ENCODE data around the gene RASSF7.
A peak's percentile ranks its signal among the peaks of the same experiment; 100 is the strongest.

The RASSF7 gene

GRCh38 chr11:532986-533585 lies 27.7 kb upstream of the RASSF7 start:
- DNase-seq (ENCODE audit: extremely low read depth in 1 of 2, low read depth in 1 of 2): no peak

DNA sequence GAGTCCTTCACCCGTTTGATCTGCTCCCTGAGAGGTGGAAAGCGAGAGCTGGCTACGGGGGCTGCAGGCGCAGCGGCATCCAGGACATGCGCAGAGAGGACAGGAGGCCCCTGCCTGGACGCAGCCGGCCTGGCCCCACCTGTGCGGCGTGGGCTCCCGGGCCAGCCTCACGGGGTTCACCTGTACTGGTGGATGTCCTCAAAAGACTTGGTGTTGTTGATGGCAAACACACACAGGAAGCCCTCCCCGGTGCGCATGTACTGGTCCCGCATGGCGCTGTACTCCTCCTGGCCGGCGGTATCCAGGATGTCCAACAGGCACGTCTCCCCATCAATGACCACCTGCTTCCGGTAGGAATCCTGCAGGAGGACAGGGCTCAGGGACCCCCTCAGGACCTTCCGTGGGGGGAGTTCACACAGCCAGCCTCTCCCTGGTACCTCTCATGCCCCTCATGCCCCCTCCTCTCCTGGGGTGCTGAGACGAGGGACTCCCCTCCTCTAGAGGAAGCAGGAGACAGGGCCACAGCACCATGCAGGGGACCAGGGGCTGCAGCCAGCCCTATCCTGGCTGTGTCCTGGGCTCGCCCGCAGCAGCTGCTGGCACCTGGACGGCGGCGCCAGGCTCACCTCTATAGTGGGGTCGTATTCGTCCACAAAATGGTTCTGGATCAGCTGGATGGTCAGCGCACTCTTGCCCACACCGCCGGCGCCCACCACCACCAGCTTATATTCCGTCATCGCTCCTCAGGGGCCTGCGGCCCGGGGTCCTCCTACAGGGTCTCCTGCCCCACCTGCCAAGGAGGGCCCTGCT lies 27.0 kb upstream of the RASSF7 start:
- DNase-seq (ENCODE audit: extremely low read depth in 1 of 2, low read depth in 1 of 2): no peak

DNA sequence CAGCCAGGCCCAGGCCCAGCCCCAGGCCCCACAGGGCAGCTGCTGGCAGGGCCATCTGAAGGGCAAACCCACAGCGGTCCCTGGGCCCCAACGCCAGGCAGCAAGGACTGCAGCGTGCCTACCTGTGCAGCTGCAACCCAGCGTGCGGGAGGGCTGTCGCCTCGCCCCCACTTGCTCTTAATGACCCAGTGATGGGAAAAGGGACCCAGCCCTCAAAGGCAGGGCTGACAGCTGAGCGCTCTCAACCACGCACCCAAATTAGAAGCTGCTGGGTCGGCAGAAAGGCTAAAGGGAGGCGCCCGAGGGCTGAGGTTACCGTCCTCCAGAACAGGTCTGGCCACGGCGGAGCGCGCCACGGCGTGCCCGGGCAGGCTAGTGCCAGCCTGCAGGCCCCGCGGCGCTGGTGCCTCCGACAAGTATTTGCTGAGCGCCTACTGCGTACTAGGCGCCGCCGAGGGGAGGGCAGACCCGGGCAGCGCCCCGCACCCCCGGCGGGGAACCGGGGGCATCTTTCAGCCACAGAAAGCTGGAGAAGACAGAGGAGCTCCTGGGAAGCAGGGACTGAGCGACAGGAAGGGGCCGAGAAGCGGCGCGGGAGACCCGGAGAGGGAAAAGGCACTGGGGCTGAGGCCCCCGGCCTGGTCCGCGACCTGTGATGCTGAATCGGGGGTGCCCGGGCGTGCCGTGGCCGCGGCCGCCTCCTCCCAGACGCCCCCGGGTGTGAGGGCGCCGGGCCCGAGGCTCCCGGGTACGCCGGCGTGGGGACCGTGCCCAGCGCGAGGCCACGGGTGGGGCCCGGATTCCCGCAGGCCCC lies 26.2 kb upstream of the RASSF7 start:
- no peak for DNase-seq (ENCODE audit: extremely low read depth in 1 of 2, low read depth in 1 of 2)

DNA sequence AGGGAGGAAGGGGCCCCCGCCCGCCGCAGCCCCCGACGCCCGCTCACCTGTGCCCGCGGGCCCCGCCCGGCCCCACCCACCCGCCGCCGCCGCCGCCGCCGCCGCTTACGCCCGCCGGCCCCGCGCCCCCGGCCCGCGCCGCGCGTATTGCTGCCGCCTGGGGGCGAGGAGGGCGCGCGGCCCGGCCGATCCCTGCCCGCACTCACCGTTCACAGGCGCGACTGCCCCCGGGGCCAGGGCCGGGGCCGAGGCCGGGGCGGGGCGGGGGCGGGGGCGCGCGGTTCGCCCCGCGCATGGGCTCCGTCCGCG lies 25.6 kb upstream of the RASSF7 start:
- no peak for DNase-seq (ENCODE audit: extremely low read depth in 1 of 2, low read depth in 1 of 2)

- peak; percentile 91 to 94 for DNase-seq (ENCODE audit: extremely low read depth in 1 of 2, low read depth in 1 of 2)
Measured at GRCh38 chr11:535519-536454, 25.0 kb upstream of the RASSF7 start, which contains the start of gene HRAS. Gene HRAS (minus strand): TSS chr11:535576.

GRCh38 chr11:536841-537621 lies 23.7 kb upstream of the RASSF7 start, which contains the start of gene LRRC56:
Gene LRRC56 (plus strand): TSS chr11:537527. CDS start chr11:540685, 3,158 bp downstream.
- DNase-seq (ENCODE audit: extremely low read depth in 1 of 2, low read depth in 1 of 2): peak; percentile 82 to 90

DNA sequence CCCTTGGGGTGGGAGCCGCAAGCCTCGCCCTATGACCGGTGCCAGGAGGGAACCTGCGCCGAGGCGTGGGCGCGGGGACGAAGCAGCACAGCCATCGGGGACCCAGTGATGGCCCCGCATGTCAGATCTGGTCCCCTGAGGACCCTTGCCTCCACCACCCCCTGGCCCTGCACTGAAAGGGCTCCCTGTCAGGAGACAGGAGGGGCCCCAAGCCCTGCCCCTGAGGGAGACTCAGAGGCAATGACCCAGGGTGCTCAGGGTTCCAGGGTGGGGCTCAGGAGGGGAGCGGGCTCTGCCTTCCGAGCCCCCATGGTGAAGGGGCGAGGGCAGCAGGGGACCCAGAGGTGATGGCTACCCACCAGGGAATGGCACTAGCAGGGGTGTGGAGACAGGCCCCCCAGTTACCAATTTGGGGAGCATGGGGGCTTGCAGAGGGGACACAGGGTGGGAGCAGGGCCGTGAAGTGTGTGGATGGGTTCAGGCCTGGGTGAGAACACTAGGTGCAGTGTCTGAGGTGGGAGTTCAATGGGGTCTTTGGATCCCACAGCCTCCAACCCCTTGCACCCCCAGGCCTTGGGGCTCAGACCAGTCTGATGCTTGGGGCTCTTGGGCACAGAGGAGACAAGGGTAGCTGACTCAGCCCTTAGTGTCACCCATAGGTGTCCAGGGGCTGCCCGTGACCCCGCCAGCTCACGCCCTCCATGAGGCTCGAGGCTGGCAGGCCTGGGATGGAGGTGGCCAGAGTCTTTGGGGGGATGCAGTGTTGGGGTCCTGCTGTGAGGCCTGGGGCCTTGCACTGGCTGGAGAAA lies 22.9 kb upstream of the RASSF7 start:
- no peak for DNase-seq (ENCODE audit: extremely low read depth in 1 of 2, low read depth in 1 of 2)

DNA sequence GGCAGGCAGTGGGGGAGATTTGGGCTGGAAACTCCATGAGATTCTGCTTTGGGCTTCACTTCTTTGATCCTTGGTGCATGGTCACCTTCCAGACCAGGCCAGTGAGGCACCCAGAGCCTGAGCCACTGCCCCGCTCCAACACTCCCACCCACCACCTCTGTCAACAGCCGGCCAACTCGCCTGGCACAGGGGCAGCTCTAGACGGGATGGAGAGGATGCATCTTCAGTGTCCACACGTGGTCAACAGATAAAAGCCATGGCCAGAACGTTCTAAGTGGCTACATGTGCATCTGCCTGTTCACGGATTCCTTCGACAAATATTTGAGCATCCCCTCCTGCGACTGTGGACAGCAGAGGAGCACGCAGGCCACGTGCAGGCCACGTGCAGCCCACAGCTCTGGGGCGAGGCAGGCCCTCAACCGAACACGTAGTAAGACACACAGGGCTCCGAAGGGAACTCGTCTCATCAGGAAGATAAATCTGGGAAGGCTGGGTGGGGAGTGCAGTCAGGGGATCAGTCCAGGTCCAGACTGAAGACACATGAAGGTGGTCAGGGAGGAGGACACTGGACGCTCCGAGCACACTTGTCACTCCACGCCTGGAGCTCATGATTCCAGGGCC lies 22.2 kb upstream of the RASSF7 start:
- no peak for DNase-seq (ENCODE audit: extremely low read depth in 1 of 2, low read depth in 1 of 2)

DNA sequence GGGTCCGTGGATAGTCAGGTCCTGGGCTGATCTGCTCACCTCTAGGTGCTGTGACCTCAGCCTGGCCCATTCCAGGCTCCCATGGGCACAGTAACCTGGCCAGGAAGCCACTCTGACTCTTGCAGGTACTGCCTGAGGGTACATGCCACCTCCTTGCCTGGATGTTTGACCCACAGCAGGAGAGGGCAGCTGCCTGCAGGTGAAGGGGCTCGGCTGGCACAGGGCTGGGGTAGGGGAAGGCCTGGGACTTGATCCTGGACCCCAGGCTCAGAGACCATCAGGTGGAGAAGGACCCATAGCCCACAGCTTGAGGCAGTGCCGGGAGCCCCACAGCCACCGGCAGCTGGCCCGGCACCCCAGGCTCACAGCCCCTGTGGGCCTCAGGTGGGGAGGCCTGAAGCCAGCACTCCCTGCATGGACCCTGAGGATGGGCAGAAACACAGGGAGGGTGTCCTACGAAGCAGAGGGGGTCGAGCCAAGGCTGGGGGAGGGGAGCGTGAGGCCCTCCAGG lies 20.7 kb upstream of the RASSF7 start:
- no peak for DNase-seq (ENCODE audit: extremely low read depth in 1 of 2, low read depth in 1 of 2)

GRCh38 chr11:540583-541432 lies 20.0 kb upstream of the RASSF7 start:
- no peak for DNase-seq (ENCODE audit: extremely low read depth in 1 of 2, low read depth in 1 of 2)

GRCh38 chr11:541433-541885 lies 19.3 kb upstream of the RASSF7 start:
- DNase-seq (ENCODE audit: extremely low read depth in 1 of 2, low read depth in 1 of 2): no peak

- no peak for DNase-seq (ENCODE audit: extremely low read depth in 1 of 2, low read depth in 1 of 2)
Measured at GRCh38 chr11:544817-545166, 16.0 kb upstream of the RASSF7 start.

DNA sequence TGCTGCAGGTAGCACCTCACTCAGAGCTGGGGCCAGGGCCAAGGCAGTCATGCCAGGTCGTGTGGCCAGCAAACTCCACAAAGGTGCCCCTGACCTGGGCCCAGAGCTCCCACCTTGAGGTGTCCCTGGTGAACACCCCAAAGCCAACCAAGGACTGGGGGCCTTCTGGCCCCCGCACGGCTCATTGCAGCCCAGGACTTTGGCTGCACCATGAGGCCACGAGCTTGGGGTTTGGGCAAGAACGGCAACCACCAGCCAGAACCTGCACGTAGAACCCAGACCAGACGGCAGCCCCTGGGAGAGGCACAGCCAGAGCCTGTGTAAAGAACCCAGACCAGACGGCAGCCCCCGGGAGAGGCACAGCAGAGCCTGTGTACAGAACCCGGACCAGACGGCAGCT lies 15.6 kb upstream of the RASSF7 start:
- no peak for DNase-seq (ENCODE audit: extremely low read depth in 1 of 2, low read depth in 1 of 2)

DNA sequence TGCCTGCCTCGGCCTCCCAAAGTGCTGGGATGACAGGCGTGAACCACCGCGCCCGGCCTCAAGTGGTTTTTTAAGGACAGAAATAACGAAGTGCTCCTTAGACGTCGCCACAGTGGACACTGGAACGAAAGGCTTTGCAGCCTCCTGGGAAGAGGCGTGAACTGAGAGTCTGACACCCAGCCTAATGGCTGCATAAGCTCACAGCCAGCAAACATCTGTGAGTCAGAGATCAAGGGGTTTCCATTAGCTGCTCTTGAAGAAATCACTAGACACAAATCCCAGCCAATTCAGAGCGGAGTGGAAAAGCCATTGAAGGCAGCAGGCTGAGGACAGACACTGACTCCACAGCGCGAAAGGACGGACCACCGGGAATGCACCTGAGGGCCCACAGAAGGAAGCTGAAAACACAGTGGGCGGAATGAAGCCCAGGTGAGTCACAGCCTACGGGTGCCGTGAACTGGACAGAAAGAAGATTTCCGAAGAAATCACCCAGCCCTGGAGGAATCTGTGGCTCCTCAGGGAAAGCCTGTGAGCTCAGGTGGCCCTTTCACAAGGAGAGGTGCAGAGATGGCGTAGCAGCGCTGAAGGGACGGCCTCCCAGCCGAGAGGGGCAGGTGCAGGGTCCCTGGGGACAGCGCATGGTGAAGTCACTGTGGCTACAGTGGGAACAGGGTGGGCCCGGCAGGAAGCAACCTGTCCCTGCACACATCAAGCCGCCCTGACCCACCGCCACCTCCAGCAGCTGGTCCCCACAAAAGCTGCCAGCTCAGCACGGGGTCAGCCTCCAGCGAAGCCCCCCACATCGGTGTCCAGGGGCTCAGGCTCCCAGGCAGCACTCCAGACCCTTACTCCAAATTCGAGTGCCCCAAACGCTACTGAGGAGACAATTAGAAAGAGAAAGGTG lies 11.8 kb upstream of the RASSF7 start:
- DNase-seq (ENCODE audit: extremely low read depth in 1 of 2, low read depth in 1 of 2): no peak

DNA sequence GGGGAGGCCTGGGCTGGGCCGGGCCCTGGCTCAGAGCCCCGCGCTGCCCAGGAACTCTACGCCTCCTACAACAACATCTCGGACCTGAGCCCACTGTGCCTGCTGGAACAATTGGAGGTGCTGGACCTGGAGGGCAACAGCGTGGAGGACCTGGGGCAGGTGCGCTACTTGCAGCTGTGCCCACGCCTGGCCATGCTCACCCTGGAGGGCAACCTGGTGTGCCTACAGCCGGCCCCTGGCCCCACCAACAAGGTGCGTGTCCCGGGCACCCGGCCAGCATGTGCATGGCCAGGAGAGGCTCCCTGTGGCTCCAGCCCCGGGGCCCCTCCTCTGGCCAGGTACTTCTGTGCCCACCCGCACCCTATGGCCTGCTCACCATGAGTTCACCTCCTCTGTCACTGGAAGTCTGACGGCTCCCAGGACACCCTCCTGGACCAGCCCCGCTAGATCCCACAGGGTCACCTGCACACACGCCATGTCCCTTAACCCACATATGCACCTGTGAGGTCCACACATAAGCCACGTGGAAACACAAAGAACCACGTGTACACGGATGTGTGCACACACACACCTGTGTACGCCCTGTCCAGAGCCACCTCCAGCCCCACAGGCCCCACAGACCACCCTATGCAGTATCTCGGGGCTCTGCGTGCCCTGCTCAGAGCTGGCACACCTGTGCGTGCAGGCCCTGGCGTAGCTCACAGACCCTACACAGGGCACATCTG lies 10.6 kb upstream of the RASSF7 start:
- DNase-seq (ENCODE audit: extremely low read depth in 1 of 2, low read depth in 1 of 2): no peak

GRCh38 chr11:550746-551085 lies 10.1 kb upstream of the RASSF7 start:
- DNase-seq (ENCODE audit: extremely low read depth in 1 of 2, low read depth in 1 of 2): no peak
